NCI-H146 treated with DMSO at 0.1 percent for 48 hours (cell line): Measurements from ENCODE around the gene VIM.
"Not testable (repeated sequence)": the region's sequence is repeated elsewhere in the genome, so short reads cannot be mapped to it uniquely, and the experiment has no call there.

Source experiments
- DNase-seq: peaks from one replicate; lab custom pipeline; 2025; ENCODE audit not compliant: unreplicated experiment; lab: John Stamatoyannopoulos, UW

The VIM gene

DNA sequence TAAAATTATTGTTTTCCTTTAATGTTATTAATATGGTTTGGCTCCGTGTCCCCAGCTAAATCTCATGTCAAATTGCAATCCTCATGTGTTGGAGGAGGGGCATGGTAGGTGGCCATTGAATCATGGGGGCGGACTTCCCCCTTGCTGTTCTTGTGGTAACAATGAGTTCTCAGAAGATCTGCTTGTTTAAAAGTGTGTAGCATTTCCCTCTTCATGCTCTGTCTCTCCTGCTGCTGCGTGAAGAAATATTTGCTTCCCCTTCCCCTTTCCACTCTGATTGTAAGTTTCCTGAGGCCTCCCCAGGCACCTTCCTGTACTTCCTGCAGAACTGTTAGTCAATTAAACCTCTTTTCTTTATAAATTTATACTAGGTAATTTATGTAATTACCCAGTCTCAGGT, 27.5 kb downstream of the VIM start:
- no peak for DNase-seq

DNA sequence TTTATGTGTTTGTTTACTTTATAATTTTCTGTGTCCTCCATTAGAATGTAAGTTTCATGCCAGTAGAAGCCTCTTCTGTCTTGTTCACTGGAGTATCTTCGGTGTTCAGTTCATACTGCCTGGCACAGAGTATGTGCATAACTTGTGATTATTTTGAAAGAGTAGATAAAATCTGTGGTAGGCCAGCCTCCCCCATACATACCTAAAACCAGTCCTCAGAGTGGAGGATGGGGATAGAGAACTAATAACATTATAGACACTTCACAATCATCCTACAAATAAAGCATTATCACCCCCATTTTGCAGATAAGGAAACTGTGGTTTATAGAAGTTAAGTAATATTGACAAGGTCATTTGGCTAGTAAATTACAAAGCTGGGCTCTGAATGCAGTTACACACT, 28.0 kb downstream of the VIM start:
- DNase-seq: no peak

DNA sequence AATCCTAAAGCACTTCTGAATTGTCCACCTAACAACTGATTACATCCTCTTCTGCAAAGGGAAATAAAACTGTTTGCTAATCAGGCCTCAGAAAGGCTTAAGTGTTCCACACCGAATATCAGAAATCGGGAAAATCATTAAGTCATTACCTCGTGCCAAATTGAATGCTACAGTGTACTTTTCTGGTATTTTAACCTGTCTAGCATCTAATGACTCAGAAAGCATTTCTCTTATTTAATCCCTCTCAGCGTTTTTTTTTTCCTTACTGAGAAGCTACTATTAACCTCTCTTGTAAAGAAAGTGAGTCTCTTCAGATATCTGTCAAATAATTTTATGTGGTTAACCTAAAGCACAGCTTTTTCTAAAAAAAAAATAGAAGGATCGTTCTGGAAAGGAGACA, 28.6 kb downstream of the VIM start:
- DNase-seq: no peak

DNA sequence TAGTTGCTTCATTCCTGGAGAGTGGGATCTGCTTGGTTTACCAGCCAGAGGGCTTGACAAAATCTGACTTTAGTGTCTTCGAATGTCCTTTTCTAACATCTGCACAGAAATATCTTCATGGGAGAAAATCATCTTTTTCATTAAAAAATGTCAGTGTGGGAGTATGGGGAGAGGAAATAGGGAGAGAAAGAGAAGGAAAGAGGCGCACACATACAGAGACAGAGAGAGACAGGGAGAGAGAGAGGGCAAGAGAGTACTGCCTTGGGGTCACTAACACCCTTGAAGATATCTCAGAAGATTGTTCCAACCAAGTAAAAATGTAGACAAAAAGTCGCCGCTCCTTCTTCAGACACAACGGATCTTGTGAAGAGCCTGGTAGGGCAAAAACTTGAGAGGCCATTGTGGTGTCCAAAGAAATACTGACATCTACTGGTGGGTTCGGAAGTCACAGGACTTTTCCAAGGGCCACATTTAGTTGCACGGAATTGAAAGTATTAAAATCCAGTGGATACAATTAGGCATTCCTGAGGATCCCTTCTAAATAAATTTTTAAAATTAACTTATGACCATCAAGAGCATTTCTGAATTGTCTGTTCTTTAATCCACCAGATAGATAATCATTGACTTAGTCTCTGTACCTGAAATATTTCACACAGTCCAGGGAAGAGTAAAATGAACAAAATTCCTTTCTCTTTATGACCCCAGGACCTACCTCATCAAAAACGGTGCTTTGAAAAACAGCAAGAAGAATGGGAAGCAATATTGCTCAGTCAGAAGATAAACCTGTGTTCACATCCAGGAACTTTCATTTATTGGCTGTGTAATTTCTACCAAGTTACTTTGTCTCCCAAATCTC, 29.7 kb downstream of the VIM start:
- DNase-seq: peak; percentile 31

DNA sequence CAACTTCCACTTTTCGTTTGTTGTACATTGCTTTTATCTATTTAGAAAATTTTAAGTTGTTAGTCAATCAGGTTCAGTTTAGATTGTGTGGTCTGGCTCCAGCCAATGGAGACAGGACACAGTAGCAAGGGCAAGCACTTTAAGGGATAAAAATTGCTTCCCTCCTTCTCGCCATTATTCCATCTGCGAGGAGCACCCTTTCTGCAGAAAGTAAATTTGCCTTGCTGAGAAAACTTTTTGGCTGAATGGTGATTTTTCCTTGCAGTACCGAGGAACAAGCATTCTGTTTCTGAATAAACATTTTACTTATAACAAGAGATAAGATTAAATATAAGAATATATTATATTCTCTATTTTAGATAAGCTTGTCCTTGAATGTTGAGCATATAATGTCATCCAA, 34.5 kb downstream of the VIM start:
- DNase-seq: no peak

DNA sequence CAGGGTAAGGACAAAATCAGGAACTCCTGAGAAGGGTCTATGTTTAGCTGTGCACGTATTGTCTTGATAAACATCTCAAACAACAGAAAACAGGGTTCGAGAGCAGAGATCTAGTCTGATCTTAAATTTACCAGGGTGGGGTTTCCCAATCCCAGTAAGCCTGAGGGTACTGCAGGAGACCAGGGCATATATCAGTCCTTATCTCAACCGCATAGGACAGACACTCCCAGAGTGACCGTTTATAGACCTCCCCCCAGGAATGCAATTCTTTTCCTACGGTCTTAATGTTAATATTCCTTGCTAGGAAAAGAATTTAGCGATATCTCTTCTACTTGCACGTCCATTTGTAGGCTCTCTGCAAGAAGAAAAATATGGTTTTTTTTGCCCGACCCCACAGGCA, 35.5 kb downstream of the VIM start:
- no peak for DNase-seq

DNA sequence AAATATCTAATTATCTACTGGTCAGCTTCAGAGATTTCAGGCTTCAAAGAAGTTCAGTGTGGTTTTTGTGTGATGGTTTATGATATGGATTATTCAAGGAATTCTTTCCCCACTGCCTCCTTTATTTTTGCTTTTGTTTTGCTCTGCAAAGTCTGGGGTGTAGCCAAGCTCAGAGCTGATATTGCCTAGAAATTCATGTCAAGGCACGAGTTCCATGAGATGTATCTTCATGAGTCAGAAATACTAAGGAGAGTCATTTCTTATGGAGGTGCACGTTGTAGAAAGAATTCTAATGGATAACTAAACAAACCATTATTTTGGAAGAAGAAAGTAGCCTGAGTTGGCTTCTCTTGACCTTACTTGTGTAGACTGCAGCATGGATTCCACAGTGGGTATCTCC, 37.4 kb downstream of the VIM start:
- no peak for DNase-seq

DNA sequence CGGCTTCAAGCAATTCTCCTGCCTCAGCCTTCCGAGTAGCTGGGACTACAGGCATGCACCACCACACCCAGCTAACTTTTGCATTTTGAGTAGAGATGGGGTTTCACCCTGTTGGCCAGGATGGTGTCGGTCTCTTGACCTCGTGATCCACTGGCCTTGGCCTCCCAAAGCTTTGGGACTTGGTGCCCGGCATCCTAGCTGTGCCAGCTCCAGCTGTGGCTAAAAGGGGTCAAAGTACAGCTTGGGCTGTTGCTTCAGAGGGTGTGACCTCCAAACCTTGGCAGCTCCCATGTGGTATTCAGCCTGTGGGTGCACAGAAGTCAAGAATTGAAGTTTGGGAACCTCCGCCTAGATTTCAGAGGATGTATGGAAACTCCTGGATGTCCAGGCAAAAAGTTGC, 38.5 kb downstream of the VIM start:
- not testable (repeated sequence) for DNase-seq

DNA sequence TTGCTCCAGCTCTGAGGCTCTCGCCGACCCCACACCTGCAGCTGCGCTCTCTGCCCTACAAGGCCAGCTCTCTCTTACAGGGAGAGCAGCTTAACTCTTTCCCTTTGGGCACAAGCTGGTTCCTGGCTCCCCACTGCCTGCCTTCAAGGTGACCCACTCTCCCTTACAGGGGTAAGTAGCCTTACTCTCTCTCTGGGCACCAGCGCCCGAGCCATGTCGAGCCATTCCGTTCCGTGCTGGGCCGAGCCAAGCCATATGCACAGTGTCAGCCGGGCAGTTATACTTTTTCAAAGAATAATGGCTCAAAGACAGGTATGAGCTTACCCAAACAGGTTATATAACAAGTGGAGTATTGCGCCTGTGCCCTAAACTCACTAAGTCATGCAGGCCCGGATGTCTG, 44.6 kb downstream of the VIM start:
- DNase-seq: no peak

DNA sequence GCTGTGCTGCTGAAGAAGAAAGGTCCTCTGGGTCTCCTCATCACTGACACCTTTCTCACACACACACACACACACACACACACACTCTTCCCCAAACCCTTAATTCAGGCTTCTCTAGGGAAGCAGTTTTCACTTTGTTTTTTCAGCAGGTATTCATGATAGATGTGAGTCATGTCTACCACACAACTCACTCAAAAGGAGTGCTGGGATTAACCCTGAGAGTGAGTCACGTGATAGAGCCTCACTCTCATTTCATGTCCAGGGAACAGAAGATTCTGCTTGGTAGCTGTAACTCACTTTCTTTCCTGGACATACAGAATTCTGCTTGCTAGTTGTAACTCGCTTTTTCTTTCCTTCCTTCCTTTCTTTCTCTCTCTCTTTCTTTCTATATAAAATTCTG, 45.4 kb downstream of the VIM start:
- no peak for DNase-seq

DNA sequence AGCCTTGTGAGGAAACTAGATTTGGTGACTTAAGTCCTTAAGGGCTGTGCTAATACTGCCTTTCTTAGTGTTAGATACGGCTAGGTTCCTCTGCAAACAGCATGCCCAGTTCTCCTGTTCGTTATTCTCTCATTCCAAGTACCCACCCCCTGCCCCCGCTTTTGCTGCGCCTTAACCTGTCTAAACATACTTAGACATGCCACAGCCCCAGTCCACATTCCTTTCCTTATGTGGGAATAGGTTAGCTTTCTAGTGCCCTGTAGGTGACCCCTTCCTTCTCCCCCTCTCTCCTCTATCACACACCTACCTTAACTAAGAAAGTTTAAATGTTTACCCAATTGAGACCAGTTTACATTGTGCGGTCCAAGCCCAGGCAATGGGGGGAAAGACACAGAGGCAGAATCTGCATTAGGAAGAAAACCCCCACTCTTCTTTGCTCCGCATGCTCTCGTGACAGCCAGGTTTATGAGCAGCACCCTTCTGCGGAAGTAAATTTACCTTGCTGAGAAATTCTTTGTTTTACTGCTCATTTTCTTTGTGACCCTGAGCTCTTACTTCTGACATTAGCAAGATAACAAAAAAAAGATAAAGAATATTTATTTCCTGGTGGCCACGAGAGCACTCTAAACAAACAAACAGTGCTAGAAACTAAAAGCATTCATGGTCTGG, 48.8 kb downstream of the VIM start:
- DNase-seq: no peak

DNA sequence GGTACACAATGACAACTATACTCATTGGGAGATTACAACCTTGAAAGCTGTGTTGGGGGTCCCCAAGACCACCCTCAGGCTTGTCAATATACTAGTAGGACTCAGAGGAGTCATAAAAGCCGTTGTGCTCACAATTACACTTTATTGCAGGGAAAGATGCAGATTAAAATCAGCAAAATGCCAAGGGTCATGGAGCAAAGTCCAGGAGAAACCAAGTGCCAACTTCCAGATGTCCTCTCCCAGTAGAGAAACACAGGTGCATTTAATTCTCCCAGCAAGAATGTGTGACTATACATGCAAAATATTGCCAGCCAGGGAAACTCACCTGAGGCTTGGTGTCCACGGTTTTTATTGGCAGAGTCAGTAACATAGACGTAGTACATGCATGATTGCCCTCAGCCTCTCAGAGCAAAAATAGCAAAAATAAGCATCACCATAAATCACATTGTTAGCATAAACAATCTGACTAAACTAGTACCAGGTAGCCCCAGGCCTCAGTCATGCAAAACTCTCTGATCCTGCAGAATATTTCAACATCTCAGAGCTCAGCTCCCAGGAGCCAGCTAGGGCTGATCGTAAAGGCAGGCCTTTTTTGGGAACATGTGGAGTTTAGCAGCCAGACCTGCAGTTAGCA, 50.7 kb downstream of the VIM start:
- no peak for DNase-seq

DNA sequence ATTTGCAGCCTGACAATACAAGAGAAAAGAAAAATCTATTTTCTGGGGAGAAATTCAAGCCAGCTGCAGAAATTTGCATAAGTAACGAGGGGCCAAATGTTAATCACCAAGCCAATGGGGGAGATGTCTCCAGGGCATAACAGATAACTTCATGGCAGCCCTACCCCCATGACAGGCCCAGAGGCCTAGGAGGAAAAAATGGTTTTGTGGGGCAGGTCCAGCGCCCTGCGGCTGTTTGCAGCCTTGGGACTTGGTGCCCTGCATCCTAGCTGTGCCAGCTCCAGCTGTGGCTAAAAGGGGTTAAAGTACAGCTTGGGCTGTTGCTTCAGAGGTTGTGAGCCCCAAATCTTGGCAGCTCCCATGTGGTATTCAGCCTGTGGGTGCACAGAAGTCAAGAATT, 54.3 kb downstream of the VIM start:
- no peak for DNase-seq

DNA sequence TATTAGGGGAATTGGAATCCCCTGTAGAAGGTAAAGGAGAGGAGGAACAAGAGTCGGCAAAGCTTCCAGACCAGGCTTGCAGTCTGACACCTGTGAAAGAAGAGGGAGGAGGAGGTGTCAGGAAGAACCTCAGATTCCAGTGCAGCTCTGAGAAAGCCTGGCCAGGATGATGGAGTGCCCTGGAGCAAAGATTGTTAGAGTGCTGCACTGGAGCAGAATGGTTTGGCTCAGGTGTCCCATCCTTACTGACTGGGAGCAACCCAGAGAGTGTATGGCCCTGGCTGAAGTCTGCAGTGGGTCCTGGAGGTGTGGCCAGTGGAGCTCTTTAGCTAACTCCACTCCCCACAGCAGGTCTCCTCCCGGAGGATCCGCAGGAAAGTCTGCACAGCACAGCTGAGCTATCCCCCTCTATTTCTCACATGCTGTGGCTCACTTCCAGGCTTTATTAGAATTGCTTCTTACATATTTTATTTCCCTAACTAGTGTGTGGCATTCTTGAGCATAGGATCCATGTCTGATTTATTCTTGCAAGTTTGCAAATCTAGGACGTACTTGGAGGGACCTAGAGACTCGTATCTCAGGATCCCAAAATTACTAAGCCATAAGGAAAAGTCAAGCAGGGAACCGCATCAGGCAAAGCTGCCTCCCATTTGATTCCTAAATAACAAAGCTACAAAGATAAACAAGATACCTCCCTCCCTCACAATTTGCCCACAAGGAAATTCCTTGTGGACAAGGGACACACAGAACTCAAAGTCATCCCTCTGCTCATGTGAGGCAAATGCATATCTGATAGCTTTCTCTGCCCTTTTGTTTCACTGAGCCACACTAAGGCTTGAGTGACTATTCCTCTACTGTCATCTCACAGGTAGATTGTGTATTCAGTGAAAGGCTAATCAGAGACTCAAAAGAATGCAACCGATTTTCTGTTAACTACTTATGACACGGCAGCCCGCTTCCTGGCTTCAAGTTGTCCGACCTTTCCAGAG, 58.8 kb downstream of the VIM start:
- no peak for DNase-seq
